NCI-H1092 treated with DMSO at 0.1 percent for 48 hours (cell line): ENCODE measurements around the gene CDH11.
A peak's percentile ranks its signal among the peaks of the same experiment; 100 is the strongest.

Experiments
- DNase-seq: peaks from one replicate; lab custom pipeline; 2025; lab: John Stamatoyannopoulos, UW

CDH11 gene

GRCh38 chr16:65024767-65025178 lies 97.1 kb downstream of the CDH11 start:
- no peak for DNase-seq

- DNase-seq, result no peak
These were observed 98.1 kb downstream of the CDH11 start for GRCh38 chr16:65023802-65024201.

GRCh38 chr16:65021852-65022595 lies 99.8 kb downstream of the CDH11 start:
- no peak for DNase-seq

- no peak for DNase-seq
These were observed 105.1 kb downstream of the CDH11 start for GRCh38 chr16:65016754-65017153.

GRCh38 chr16:65015599-65015998 lies 106.3 kb downstream of the CDH11 start:
- no peak for DNase-seq

- no peak for DNase-seq
These were observed 109.5 kb downstream of the CDH11 start for GRCh38 chr16:65012357-65012756.

GRCh38 chr16:65010125-65010524 lies 111.7 kb downstream of the CDH11 start:
- no peak for DNase-seq

- DNase-seq, result no peak
These were observed 116.2 kb downstream of the CDH11 start for GRCh38 chr16:65005696-65006095.

- DNase-seq, result no peak
These were observed 117.3 kb downstream of the CDH11 start for GRCh38 chr16:65004570-65004969.

- no peak for DNase-seq
These were observed 118.2 kb downstream of the CDH11 start for GRCh38 chr16:65003621-65004020.

- no peak for DNase-seq
These were observed 119.6 kb downstream of the CDH11 start for GRCh38 chr16:65002265-65002664.

- no peak for DNase-seq
These were observed 121.2 kb downstream of the CDH11 start for GRCh38 chr16:65000654-65001053.

- no peak for DNase-seq
These were observed 124.1 kb downstream of the CDH11 start for GRCh38 chr16:64997751-64998150.

- no peak for DNase-seq
These were observed 124.7 kb downstream of the CDH11 start for GRCh38 chr16:64997121-64997520.

GRCh38 chr16:64996641-64997040 lies 125.2 kb downstream of the CDH11 start:
- peak; percentile 46 for DNase-seq

GRCh38 chr16:64993464-64993863 lies 128.4 kb downstream of the CDH11 start:
- DNase-seq, result no peak

GRCh38 chr16:64991001-64991400 lies 130.9 kb downstream of the CDH11 start:
- DNase-seq, result no peak

- no peak for DNase-seq
These were observed 131.8 kb downstream of the CDH11 start for GRCh38 chr16:64990101-64990500.

- no peak for DNase-seq
These were observed 132.8 kb downstream of the CDH11 start for GRCh38 chr16:64989050-64989449.

GRCh38 chr16:64983963-64984362 lies 137.9 kb downstream of the CDH11 start:
- peak; percentile 4 for DNase-seq

- DNase-seq, result no peak
These were observed 138.6 kb downstream of the CDH11 start for GRCh38 chr16:64983231-64983630.

- no peak for DNase-seq
These were observed 139.3 kb downstream of the CDH11 start for GRCh38 chr16:64982581-64982980.

GRCh38 chr16:64981568-64982281 lies 140.1 kb downstream of the CDH11 start:
- no peak for DNase-seq
